Iris pigment epithelial cell (primary cell): ENCODE data around the gene EARS2.

Experiments used
- DNase-seq: peaks from one replicate; pipeline ENCODE4 v3.0.0-alpha.2; 2011; ENCODE audit warnings: low read depth

The EARS2 gene

DNA sequence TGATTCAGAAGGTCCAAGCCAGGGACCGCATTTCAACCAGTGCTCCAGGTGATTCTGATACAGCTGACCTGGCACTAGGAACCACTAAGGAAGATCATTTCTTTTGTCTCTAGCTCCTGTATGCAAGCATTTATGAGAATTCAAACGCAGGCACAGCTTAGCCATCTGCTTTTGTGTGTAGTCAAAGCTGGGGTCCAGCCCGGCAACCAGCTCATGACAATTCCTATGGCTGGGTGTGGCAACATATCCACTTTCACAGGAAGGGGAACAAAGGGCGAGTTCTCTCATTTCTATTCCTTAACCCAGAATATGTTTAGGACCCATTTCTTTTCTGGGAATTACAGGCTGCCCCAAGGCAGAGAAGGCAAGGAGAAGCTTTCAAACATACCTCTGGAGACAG is 76.9 kb downstream of the EARS2 start:
- DNase-seq, result no peak

- DNase-seq, result no peak
Measured at GRCh38 chr16:23479138-23479537, 78.0 kb downstream of the EARS2 start.

DNA sequence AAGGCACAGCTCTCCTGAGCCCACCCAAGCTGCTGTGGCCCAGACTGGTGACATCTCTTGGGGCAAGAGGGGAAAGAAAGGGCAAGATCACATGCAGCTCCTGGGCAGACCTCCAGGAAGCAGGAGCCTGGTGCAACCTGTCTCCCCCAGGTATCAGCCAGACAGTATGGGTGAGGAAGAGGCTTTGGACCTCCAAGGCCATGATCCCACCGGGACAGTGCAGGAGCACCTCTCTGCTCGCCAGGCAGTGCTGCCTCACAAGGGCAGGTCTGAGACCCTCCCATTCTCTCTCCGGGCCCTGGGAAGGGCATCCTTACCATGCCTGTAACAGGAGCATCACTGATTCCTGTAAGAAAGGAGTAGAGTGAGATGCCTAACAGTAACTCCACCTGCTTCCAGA is 78.6 kb downstream of the EARS2 start:
- DNase-seq, result no peak

DNA sequence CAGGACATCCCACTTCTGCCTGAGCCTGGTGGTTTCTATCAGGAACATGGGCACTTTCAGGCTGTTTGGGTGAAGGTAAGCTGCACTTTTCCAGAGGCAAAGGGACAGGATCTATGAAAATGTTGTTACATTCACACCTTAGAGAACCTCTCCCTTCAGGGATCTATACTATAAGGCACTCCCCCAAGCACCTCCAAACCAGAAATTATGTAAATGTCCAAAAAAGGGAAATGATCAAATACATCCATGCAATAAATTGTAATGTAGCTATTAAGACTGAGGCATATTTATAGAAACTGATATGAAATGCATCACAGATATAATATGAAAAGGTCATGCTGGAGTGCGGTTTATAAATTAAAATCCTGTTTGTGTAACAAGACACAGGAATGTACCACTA is 80.9 kb downstream of the EARS2 start:
- DNase-seq, result no peak
